Ishikawa (cell line): ENCODE data around the gene NHLRC4.

ENCODE experiments used
- RAD21 ChIP-seq: IDR thresholded peaks from 2 replicates; pipeline ENCODE4 v1.6.1; 2012; ENCODE audit warnings: low read depth
- REST ChIP-seq: IDR thresholded peaks from 2 replicates; pipeline ENCODE4 v1.6.1; 2012; ENCODE audit warnings: low read depth, mild to moderate bottlenecking
- TAF1 ChIP-seq: IDR thresholded peaks from 2 replicates; pipeline ENCODE4 v1.6.1; 2012; ENCODE audit warnings: low read depth, mild to moderate bottlenecking
- TEAD4 ChIP-seq: IDR thresholded peaks from 2 replicates; pipeline ENCODE4 v1.6.1; 2012

DNA sequence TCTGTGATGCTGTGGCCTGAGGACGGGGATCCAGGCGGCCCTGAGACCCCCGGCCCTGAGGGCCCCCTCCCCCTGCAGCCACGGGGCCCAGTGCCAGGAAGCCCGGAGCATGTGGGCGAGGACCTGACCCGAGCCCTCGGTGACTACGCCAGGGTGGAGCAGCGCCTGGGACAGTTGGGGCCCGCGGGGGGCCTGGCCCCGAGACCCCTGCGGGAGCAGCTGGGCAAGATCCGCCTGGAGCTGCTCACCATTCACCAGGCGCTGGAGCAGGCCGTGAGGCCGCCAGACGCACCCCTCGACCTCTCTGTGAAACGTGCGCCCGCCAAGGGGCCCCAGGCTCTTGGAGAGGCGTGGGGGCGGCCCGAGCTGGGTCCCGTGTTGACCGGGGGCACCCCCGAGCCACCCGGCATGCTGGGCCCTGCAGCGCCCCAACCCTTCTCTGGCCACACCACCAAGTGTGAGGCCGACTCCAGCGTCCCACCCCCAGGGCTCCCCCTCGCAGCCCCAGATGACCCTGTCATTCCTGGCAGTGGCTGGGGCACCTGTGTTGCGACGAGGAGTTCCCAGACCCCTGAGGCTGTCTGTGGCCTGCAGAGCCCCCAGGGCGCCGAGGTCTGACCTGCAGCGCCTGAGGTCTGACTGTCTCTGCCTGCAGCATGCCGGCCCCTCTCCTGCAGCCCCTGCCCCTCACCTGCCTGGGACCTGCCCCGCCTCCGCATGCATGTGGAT lies 2.0 kb upstream of the NHLRC4 start:
- TF ChIP-seq REST (no peak), RAD21 (no peak), TEAD4 (no peak), TAF1 (no peak)
